Measurements from ENCODE around the gene MACF1.

Gene MACF1

DNA sequence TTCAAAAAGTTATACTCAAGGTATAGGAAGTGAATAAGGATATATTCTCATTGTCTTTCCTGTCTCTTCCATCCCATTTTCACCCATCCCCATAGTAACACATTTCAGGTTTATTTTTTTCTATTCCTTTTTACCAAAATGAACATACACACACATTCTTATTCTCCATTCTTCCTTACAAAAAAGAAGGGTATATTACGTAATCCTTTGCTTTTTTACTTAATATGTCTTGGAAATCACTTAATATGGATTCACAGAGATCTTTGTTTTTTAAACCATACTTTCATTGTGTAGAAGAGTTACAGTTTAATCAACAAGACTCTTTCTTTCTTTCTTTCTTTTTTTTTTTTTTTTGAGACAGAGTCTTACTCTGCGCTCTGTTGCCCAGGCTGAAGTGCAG, 158.8 kb downstream of the MACF1 start:
- DNase-seq: no peak

DNA sequence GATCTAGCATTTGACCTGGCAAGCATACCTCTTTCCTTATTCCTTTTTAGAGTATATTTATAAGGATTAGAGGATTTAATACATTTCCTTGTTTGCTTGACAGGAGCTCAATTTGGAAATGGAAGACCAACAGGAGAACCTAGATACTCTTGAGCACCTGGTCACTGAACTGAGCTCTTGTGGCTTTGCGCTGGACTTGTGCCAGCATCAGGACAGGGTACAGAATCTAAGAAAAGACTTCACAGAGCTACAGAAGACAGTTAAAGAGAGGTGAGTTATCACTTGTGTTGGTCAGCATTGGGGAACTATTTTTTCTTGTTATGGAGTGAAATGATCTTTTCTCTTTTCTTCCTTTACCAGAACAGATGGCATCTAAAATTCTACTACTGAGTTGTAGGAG, 163.6 kb downstream of the MACF1 start:
- DNase-seq: no peak

DNA sequence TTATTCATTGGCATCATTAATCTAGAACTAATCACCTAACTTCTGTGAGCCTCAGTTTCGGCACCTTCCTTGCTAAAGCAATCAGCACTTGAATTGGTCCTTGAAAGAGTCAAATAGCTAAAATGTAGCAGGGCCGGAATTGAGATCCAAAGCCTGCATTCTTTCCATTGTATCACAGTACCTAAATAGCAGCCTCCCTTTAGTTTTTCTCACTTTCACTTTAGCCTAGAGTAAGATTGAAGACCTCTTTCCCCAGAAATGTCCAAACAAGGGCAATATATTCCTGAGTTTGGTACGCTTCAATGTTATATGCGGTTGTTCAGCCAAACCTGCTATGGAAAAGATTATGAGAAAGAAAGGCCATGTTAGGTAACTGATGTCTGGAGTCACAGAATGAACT, 165.1 kb downstream of the MACF1 start:
- no peak for DNase-seq

DNA sequence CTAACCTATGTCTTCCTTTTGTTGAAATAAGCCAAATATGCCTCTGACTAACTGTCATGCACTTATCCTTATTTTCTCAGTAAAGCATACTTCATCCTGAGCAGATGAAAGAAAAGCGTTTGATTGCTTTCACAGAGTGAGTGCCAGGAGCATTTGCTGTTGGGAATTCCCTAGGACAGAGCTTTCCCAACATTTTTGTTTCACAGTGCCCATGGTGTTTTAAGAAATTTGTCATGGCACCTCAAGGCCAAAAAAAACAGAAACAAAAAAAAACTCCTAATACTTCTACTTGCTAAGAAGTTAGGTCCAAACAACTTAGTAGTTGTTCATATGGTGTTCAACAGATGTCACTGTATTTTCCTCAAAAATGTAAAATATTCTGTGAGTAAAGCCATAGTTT, 166.1 kb downstream of the MACF1 start:
- no peak for DNase-seq

DNA sequence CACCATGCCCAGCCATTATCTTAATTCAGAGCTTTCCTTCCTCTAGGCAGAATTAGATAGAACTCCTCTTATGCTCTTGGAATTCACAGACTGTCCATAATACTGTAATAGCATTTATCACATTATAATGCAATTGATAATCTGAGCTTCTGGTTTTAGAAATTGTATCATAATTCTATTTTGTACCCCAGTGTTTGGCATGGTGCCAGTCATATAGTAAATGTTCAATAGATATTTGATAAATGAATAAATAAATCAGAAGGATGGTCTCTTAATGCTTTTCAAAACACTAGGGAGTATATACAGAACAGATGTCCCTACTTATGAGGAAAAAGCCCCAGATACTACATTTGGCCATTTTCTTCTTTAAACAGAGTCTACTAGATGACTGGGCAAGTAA, 167.6 kb downstream of the MACF1 start:
- DNase-seq: no peak

DNA sequence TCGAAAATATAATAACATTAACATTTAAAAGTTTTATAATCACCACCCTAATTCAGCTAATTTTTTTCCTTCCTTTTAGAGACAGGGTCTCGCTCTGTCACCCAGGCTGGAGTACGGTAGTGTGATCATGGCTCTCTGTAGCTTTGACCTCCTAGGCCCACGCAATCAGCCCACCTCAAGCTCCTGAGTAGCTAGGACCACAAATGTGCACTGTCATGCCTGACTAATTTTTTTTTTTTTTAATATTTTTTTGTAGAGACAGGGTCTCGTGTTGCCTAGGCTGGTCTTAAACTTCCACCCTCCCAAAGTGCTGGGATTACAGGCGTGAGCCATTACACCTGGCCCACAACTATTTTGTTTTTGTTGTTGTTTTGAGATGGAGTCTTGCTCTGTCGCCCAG, 172.2 kb downstream of the MACF1 start:
- DNase-seq: no peak

DNA sequence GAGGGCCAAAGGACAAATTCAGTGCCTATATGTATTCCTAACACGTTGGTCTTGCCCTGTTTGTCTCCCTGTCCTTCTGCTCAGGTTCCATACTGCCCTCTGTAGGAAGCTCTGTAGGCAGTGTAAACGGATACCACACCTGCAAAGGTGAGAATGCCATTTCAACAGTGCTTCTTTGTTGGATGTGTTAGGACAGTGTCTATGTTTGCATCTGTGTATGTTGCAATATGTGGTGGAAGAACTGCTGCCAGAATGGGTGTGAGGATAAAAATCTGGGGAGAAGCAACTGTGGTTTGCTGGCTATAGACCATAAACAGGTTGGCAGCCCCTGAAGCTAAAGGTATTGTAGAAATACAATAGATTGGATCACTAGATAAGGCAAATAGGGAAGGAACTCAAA, 173.9 kb downstream of the MACF1 start:
- no peak for DNase-seq

DNA sequence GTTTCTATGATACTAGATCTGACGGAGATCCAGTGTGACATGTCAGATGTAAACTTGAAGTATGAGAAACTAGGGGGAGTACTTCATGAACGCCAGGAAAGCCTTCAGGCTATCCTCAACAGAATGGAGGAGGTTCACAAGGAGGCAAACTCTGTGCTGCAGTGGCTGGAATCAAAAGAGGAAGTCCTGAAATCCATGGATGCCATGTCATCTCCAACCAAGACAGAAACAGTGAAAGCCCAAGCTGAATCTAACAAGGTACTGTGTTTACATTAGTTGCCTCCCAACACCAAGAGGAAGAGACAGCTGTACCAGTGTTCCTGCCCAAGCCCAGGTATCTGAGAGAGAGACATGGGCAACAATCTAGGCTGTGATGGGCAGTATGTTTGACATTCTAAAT, 174.7 kb downstream of the MACF1 start:
- no peak for DNase-seq

DNA sequence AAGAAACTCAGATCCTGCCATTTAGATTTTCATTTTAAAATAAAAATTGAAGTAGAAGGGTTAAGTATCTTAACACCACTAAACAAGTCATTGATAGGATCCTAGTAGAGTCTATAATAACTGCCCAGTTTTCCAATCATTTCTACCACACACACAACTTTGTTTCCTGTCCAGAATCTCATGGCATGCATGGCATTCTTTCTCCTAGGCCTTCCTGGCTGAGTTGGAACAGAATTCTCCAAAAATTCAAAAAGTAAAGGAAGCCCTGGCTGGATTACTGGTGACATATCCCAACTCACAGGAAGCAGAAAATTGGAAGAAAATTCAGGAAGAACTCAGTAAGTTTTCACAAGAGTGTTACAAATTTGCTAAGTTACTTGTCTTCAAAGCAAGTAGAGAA, 175.5 kb downstream of the MACF1 start:
- no peak for DNase-seq

DNA sequence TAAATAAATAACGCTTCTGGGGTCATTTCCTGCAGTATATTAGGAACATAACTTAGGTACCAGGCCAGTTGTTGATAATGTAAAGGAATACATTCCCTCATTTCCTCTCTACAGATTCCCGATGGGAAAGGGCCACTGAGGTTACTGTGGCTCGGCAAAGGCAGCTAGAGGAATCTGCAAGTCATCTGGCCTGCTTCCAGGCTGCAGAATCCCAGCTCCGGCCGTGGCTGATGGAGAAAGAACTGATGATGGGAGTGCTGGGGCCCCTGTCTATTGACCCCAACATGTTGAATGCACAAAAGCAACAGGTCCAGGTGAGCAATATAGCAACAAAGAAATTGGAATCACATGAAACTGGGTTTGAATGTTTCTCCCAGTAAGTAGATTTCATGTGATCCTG, 177.3 kb downstream of the MACF1 start:
- DNase-seq: no peak

DNA sequence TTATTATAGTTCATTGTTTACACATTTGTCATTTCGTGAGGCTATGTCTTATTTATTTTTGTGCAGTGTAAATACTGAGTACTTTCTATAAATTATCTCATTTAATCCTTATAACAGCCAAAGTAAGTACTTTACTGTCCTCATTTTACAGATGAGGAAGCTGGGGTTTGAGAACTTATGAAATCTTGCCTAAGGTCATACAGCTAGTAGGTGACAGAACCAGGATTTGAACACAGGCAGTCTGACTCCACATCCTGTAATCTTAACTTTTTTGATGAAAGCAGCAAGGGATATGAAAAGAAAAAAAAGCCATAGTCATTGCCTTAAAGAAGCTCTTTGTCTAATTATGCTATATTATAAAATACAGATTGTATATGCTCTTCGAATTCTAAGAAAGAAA, 179.8 kb downstream of the MACF1 start:
- DNase-seq: no peak

DNA sequence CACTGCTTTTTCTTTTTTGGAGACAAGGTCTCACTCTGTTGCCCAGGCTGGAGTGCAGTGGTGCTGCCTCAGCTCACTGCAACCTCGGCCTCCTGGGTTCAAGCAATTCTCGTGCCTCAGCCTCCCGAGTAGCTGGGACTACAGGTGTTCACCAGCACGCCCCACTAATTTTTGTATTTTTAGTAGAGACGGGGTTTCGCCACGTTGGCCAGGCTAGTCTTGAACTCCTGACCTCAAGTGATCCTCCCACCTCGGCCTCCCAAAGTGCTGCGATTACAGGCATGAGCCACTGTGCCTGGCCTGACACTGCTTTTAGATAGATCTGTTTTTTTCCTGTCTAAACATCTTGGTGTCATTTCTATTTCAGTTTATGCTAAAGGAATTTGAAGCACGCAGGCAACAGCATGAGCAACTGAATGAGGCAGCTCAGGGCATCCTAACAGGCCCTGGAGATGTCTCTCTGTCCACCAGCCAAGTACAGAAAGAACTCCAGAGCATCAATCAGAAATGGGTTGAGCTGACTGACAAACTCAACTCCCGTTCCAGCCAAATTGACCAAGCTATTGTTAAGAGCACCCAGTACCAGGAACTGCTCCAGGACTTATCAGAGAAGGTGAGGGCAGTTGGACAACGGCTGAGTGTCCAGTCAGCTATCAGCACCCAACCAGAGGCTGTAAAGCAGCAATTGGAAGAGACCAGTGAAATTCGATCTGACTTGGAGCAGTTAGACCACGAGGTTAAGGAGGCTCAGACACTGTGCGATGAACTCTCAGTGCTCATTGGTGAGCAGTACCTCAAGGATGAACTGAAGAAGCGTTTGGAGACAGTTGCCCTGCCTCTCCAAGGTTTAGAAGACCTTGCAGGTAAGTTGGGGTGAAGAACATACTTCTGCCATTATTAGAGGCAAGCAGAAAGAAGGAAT, 180.8 kb downstream of the MACF1 start:
- no peak for DNase-seq

DNA sequence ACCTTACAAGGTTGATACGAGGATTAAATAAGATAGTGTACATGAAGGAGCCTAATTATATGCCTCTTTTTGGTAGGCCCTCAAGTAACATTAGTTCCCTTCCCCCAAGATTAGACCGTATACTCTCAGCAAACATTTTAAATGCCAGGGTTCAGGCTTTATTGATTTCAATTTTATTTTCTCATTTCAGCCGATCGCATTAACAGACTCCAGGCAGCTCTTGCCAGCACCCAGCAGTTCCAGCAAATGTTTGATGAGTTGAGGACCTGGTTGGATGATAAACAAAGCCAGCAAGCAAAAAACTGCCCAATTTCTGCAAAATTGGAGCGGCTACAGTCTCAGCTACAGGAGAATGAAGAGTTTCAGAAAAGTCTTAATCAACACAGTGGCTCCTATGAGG, 182.5 kb downstream of the MACF1 start:
- DNase-seq: no peak

DNA sequence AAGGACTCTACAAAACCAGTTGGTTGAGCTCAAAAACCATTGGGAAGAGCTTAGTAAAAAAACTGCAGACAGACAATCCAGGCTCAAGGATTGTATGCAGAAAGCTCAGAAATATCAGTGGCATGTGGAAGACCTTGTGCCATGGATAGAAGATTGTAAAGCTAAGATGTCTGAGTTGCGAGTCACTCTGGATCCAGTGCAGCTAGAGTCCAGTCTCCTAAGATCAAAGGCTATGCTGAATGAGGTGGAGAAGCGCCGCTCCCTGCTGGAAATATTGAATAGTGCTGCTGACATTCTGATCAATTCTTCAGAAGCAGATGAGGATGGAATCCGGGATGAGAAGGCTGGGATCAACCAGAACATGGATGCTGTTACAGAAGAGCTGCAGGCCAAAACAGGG, 183.0 kb downstream of the MACF1 start:
- no peak for DNase-seq

DNA sequence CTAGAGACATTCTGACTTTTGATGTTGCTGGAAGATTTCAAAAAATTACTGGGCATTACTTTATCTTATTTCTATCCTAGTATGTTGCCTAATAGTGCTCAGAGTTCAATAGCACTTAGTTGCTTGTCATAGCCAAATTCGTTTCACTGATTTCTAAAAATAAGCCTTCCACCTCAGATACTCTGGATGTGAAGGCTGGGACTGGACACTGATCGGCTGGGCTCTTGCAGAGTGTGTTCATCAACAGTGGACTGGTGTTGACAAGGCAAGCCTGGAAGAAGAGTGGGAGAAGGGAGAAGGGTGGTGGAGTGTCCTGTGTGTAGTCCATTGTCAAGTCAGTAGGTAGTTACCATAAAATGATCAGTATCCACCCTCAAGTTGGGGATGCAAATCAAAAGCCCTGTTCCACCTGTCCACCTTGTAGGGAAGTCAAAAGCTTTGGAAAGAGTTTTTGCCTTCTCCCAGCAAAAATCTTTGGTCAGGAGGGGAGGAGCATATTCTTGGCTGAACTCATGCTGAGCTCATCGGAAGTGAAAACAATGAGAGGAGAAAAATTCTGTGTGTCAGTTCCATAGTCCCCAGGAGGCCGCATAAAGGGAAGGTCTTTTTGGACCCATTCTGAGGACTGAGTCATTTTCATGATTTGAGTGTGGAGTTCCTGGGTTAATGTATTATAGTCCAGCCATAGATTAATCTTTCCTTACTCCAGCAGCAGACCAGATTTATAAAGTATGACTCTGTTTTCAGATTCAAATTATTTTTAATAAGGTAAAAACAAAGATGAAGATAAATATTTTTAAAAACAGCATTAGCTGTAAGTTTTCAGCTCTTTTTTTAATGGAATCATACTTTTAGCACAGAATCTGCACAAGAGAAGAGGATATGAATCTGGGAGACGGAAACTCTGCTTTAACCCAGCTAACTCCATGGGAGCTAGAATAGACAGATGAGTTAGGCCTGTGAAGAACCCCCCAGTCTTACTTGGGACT, 187.5 kb downstream of the MACF1 start:
- DNase-seq: no peak

DNA sequence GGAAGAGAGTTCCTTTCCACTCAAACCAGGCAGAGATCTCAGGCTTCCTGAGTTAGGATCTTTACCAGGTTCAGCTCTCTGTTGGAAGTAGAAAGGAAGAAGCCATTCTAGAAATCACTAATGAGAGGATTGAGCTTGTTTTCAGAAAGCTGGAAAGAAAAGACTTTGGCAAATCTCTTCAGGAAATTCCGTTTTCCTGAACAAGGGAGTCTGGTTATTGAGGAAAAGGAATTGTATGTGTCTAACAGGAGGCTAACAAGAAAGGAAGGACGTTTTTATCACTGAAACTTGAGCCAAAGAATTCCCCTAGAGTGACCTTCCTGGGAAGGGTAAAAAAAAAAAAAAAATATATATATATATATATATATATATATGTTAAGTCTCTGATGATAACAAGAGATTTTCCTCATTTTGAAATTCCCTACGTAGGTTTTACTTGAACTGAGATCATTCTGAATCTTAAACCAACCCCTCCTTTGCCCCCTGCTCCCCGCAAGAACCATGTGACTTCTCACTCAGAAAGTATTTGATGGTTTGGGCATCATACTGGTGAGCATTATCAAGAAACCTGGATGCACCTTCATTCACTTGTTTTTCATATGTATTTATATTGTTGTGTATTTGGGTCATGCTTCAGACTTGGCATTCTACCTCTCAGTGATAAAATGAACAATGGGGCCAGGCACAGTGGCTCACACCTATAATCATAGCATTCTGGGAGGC, 188.5 kb downstream of the MACF1 start:
- DNase-seq: no peak

DNA sequence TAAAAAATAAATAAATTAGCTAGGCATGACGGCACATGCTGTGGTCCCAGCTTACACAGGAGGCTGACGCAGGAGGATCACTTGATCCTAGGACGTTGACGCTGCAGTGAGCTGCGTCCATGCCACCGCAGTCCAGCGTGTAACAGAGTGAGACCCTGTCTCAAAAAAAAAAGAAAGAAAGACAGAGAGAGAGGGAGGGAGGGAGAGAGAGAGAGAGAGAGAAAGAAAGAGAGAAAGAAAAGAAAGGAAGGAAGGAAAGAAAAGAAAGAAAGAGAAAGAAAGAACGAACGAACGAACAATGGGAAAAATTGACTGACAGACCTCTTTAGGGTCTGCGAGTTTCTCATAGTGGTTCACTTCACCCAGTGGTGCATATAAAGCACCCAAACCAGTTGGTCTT, 189.2 kb downstream of the MACF1 start:
- DNase-seq: no peak

DNA sequence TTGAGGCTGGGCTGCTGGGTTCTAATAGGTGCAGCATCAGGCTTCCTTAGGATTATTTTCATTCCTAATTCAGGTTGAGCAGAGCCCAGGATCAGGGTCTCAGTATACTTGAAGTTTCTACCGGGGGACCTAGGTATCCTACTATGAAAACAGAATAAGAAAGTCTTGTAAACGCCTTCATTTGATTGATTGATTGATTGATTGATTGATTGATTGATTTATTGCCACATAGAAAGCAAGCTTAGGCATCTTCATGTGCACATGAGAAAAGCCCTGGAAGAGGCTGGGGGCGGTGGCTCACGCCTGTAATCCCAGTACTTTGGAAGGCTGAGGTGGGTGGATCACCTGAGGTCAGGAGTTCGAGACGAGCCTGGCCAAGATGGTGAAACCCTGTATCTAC, 189.6 kb downstream of the MACF1 start:
- no peak for DNase-seq

DNA sequence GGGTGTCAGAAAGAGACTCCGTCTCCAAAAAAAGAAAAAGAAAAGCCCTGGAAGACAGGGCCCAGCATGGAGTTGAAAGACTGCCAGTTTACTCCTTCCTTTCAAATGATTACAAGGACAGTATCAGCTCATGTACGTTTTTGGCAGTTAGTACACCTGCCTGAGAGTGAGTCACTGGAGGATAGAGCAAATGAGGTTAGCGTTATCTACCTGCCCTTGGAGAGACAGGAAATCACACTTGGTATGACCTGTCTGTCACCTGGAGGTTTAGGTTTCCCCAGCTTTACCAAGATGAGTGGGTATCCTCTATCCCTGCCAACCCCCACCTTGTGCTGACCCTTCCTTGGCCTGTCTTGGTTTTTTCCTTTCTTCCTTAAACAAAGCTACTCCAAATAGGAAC, 190.1 kb downstream of the MACF1 start:
- DNase-seq: no peak

DNA sequence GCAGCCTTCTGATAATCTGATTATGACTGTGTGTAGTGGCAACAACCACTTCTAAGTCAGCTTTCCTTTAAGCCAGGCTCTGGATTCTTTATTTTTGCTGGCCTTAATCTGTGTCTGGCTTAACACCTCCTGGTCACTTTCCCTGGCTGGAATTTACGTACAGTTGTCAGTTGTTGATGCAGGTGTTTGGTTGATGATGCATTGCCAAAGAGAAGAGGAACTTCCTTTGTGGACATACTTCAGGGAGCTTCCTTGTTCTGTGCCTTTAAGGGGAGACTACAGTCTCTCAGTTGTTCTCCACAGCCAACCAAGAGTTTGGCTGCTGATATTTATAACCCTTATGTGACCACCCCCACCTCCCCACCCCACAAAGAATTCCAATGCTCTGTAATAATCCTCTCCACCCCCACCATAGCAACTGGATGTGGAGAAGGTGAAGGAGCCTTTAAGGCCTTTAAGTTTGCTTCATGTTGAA, 190.9 kb downstream of the MACF1 start:
- no peak for DNase-seq

DNA sequence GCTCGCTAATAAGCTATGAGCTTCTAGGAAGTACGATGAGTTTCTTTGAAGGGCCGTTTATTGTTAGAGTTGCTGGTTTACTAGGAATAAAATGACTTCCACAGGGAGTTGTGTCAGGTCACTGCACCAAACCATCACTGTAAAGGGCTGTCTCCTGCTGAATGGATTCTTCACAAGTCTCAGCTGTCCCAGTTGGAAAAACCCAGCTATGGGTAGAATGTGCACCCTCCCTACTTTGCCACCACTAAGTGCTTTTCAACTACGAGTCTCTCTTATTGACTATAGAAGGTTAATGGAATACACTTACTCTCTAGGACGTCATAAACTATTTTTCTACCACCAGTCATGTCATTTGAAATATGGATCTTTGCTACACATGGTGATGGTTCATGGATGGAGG, 192.2 kb downstream of the MACF1 start:
- DNase-seq: no peak

DNA sequence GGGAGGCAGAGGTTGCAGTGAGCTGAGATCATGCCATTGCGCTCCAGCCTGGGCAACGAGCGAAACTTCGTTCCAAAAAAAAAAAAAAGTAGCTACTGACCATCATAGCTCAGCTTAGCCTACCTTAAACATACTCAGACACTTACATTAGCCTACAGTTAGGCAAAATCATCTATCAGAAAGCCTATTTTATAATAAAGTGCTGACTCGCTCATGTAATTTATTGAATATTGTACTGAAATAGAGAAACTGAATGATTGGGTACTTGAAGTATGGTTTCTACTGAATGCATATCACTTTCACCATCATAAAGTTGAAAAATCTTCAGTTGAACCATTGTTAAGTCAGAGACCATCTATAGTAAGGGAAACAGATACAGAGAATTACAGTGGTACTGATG, 193.0 kb downstream of the MACF1 start:
- DNase-seq: no peak
